Mesenchymal stem cell (in vitro differentiated cells and primary cell): ENCODE results near the gene LAMA4.

ENCODE experiments used
- DNase-seq: peaks from one replicate; pipeline ENCODE4 v3.0.0-alpha.2; 2013
- H2AFZ ChIP-seq: one replicate; pipeline ENCODE4 v1.6.1; 2013; ENCODE audit warnings: low read depth, mild to moderate bottlenecking, control low read depth, inconsistent platforms, low read length, moderate library complexity
- H2AK5ac ChIP-seq: 2 replicates; pipeline ENCODE4 v1.6.1; 2013; ENCODE audit warnings: low read length, moderate library complexity, mild to moderate bottlenecking, inconsistent platforms; ENCODE audit not compliant: severe bottlenecking
- H2BK120ac ChIP-seq: one replicate; pipeline ENCODE4 v1.6.1; 2013; ENCODE audit warnings: low read depth, mild to moderate bottlenecking, inconsistent platforms, low read length, moderate library complexity
- H2BK12ac ChIP-seq, 2 experiments: one replicate each; pipeline ENCODE4 v1.6.1; 2013; ENCODE audit warnings: inconsistent platforms in 2 of 2, low read length in 2 of 2, mild to moderate bottlenecking in 2 of 2, moderate library complexity in 2 of 2, control low read depth in 1 of 2
- H2BK15ac ChIP-seq: one replicate; pipeline ENCODE4 v1.6.1; 2013; ENCODE audit warnings: mild to moderate bottlenecking, low read depth, inconsistent platforms; ENCODE audit not compliant: poor library complexity, severe bottlenecking
- H2BK5ac ChIP-seq: 2 replicates; pipeline ENCODE4 v1.6.1; 2013; ENCODE audit warnings: low read depth, mild to moderate bottlenecking, low read length, control low read depth, inconsistent platforms; ENCODE audit not compliant: poor library complexity, severe bottlenecking
- H3K14ac ChIP-seq, 2 experiments: one replicate each; pipeline ENCODE4 v1.6.1; 2013; ENCODE audit warnings: inconsistent platforms in 2 of 2, low read length in 2 of 2, control low read depth in 1 of 2, mild to moderate bottlenecking in 1 of 2, moderate library complexity in 1 of 2
- H3K18ac ChIP-seq, 2 experiments: one replicate each; pipeline ENCODE4 v1.6.1; 2013; ENCODE audit warnings: inconsistent platforms in 2 of 2, low read length in 2 of 2, control low read depth in 1 of 2, low read depth in 1 of 2, mild to moderate bottlenecking in 1 of 2
- H3K23ac ChIP-seq, 2 experiments: one replicate each; pipeline ENCODE4 v1.6.1; 2013; ENCODE audit warnings: inconsistent platforms in 2 of 2, low read length in 2 of 2, mild to moderate bottlenecking in 2 of 2, moderate library complexity in 2 of 2, control low read depth in 1 of 2
- H3K27ac ChIP-seq: 2 replicates; pipeline ENCODE4 v1.5.1; 2013; ENCODE audit warnings: mild to moderate bottlenecking, moderate library complexity, low read length, control low read depth, inconsistent platforms; ENCODE audit not compliant: poor library complexity, severe bottlenecking
- H3K27me3 ChIP-seq, 2 experiments: 2 replicates each; pipeline versions ENCODE4 v1.6.1 to v1.7.0; 2013; ENCODE audit warnings: low read length in 2 of 2, mild to moderate bottlenecking in 2 of 2, moderate library complexity in 2 of 2, control low read depth in 1 of 2, inconsistent platforms in 1 of 2; ENCODE audit not compliant: control insufficient read depth in 1 of 2, insufficient read depth in 1 of 2
- H3K36me3 ChIP-seq, 2 experiments: 2 replicates each; pipeline versions ENCODE4 v1.6.1 to v1.7.0; 2013; ENCODE audit warnings: low read length in 2 of 2, control low read depth in 1 of 2, inconsistent platforms in 1 of 2, low read depth in 1 of 2, mild to moderate bottlenecking in 1 of 2; ENCODE audit not compliant: insufficient read depth in 2 of 2, control insufficient read depth in 1 of 2
- H3K4ac ChIP-seq, 2 experiments: one replicate each; pipeline ENCODE4 v1.6.1; 2013; ENCODE audit warnings: inconsistent platforms in 2 of 2, low read length in 2 of 2, mild to moderate bottlenecking in 2 of 2, moderate library complexity in 2 of 2, control low read depth in 1 of 2, low read depth in 1 of 2
- H3K4me1 ChIP-seq: 2 replicates; pipeline ENCODE4 v1.6.1; 2013; ENCODE audit warnings: low read depth, low read length, control low read depth; ENCODE audit not compliant: control insufficient read depth, insufficient read depth
- H3K4me2 ChIP-seq: 2 replicates; pipeline ENCODE4 v1.6.1; 2013; ENCODE audit warnings: low read length, mild to moderate bottlenecking, inconsistent platforms; ENCODE audit not compliant: poor library complexity, severe bottlenecking
- H3K4me3 ChIP-seq, 2 experiments: 2 replicates each; pipeline versions ENCODE4 v1.5.1 to v1.7.0; 2013; ENCODE audit warnings: low read length in 2 of 2, mild to moderate bottlenecking in 2 of 2, control low read depth in 1 of 2, low read depth in 1 of 2; ENCODE audit not compliant: insufficient read depth in 1 of 2
- H3K79me1 ChIP-seq: replicated peaks from 2 replicates; pipeline ENCODE4 v1.6.1; 2013; ENCODE audit warnings: mild to moderate bottlenecking, control low read depth, low read length, inconsistent platforms; ENCODE audit not compliant: poor library complexity, severe bottlenecking
- H3K9ac ChIP-seq: 2 replicates; pipeline ENCODE4 v1.7.0; 2013; ENCODE audit warnings: mild to moderate bottlenecking, low read length, moderate library complexity
- H3K9me3 ChIP-seq: 2 replicates; pipeline ENCODE4 v1.7.0; 2013; ENCODE audit warnings: mild to moderate bottlenecking, low read length; ENCODE audit not compliant: control insufficient read depth
- H4K8ac ChIP-seq: one replicate; pipeline ENCODE4 v1.6.1; 2013; ENCODE audit warnings: inconsistent platforms, mild to moderate bottlenecking, low read length, moderate library complexity
- H4K91ac ChIP-seq: one replicate; pipeline ENCODE4 v1.6.1; 2013; ENCODE audit warnings: mild to moderate bottlenecking, low read length, inconsistent platforms
- WGBS: methylation state at CpG from one replicate; pipeline ENCODE4 v1.1.7; 2013; ENCODE audit warnings: mixed read lengths; 5-methylcytosine and 5-hydroxymethylcytosine counted together

The LAMA4 gene

DNA sequence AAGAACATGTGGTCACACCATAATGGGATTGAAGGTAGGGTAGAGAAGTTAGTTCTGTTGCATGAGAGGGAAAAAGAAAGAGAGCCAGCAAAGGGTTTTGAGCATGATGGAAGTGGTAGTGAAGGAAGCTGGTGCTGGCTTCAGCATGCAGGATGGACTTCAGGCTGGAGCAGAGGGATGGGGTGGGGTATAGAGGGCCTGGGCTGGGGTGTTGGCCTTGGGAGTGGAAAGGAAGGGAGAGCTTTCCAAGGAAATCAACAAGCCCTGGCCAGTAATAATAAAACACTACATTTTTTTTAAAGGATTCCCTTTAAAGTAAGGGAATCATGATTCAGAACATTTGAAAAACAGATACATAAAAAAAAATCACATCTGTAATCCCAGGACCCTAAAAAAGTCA, 61.2 kb downstream of the LAMA4 start:
- H3K27ac ChIP-seq = no peak overlapping the region
- H2BK15ac ChIP-seq = no peak overlapping the region
- H2BK12ac ChIP-seq = no peak overlapping the region
- H3K9me3 ChIP-seq = no peaks in the 10 kb centered on the region
- H3K9ac ChIP-seq = no peak overlapping the region
- no peak overlapping the region for H2BK120ac ChIP-seq
- H3K79me1 ChIP-seq = no peaks in the 10 kb centered on the region
- DNase-seq = no peak
- H3K36me3 ChIP-seq = peaks cover 0 to 98% of the 10 kb centered on the region in 2 experiments
- H3K4me1 ChIP-seq = peaks cover 3% of the 10 kb centered on the region
- H3K4ac ChIP-seq = no peak overlapping the region
- no peak overlapping the region for H4K8ac ChIP-seq
- H4K91ac ChIP-seq = no peak overlapping the region
- no peak overlapping the region for H3K14ac ChIP-seq
- H3K27me3 ChIP-seq = no peaks in the 10 kb centered on the region
- no peak overlapping the region for H3K4me2 ChIP-seq
- H3K18ac ChIP-seq = no peak overlapping the region
- no peak overlapping the region for H2BK5ac ChIP-seq
- no peak overlapping the region for H3K23ac ChIP-seq
- H2AFZ ChIP-seq = no peak overlapping the region
- no peak overlapping the region for H3K4me3 ChIP-seq
- no peak overlapping the region for H2AK5ac ChIP-seq

GRCh38 chr6:112191509-112192020, 62.8 kb downstream of the LAMA4 start:
- Histone ChIP-seq H3K27me3 (no peaks in the 10 kb centered on the region), H2BK5ac (no peak overlapping the region), H3K4me3 (no peak overlapping the region), H3K4me1 (peaks cover 9% of the 10 kb centered on the region), H3K23ac (no peak overlapping the region), H3K14ac (no peak overlapping the region), H2AK5ac (no peak overlapping the region), H2BK120ac (no peak overlapping the region), H2BK12ac (no peak overlapping the region), H3K36me3 (peaks cover 0 to 98% of the 10 kb centered on the region in 2 experiments), H3K27ac (no peak overlapping the region), H3K9ac (no peak overlapping the region), H4K8ac (no peak overlapping the region), H3K79me1 (no peaks in the 10 kb centered on the region), H4K91ac (no peak overlapping the region), H3K18ac (no peak overlapping the region), H3K4ac (no peak overlapping the region), H3K4me2 (no peak overlapping the region), H2AFZ (no peak overlapping the region), H2BK15ac (no peak overlapping the region), H3K9me3 (no peaks in the 10 kb centered on the region)
- DNase-seq = no peak
- WGBS = 81% methylated on average over 7 of the region's 7 CpGs

DNA sequence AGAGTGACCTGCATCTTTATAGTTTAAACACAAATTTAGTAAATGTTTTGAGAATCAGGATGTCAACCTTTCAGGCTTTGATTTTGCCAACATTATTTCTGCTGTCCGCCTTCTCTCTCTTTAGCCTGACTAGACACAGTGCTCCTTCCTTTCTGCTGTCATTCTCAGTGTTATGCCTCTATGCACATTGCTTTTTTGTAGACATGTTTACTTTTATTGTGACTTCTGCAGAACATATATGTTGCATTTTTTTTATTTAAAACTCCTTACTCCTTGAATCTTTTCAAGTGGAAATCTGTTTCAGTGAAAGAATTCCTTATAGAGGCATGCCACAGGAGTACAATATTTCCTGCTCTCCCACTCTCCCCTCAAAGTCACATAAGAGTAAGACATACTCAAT, 64.2 kb downstream of the LAMA4 start:
- Histone ChIP-seq H2AK5ac (no peak overlapping the region), H2BK15ac (no peak overlapping the region), H2BK12ac (no peak overlapping the region), H3K9me3 (no peaks in the 10 kb centered on the region), H3K79me1 (no peaks in the 10 kb centered on the region), H3K18ac (no peak overlapping the region), H4K91ac (no peak overlapping the region), H3K9ac (peak overlapping the region; percentile 20), H2BK120ac (no peak overlapping the region), H4K8ac (no peak overlapping the region), H3K14ac (no peak overlapping the region), H2BK5ac (no peak overlapping the region), H3K27ac (no peak overlapping the region), H3K4ac (no peak overlapping the region), H3K4me3 (no peak overlapping the region), H2AFZ (no peak overlapping the region), H3K4me1 (peaks cover 9% of the 10 kb centered on the region), H3K27me3 (no peaks in the 10 kb centered on the region), H3K23ac (no peak overlapping the region), H3K36me3 (peaks cover 0 to 98% of the 10 kb centered on the region in 2 experiments), H3K4me2 (no peak overlapping the region)
- WGBS = 100% methylated on average over 1 of the region's 1 CpG
- DNase-seq = no peak

DNA sequence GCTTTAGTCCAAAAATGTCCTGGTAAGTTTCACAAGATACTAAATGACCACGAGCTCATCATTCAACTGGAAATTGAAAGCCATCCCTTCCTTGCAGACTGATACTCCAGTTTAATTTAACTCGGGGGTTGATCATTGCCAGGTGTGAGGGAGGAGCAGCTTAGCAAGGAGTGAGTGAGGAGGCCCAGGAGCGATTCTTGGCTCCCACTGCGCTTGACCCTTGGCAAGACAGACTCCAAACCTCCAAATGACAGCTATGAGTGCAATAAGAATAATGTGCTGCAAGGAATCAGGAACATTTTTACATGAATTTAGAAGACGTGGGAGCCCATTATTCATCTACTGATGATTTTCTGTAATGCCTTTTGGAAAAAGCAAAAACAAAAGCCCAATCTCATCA, 64.9 kb downstream of the LAMA4 start:
- H2AK5ac ChIP-seq = no peak overlapping the region
- peak overlapping the region; percentile 17 for H3K4me2 ChIP-seq
- no peak overlapping the region for H3K14ac ChIP-seq
- no peak overlapping the region for H2AFZ ChIP-seq
- peak overlapping the region; percentile 66 for H3K27ac ChIP-seq
- H3K4me3 ChIP-seq = peak overlapping the region in 1 of 2 experiments; percentile 3
- no peak overlapping the region for H3K4ac ChIP-seq
- no peak overlapping the region for H2BK5ac ChIP-seq
- no peak for DNase-seq
- H2BK120ac ChIP-seq = no peak overlapping the region
- H3K18ac ChIP-seq = no peak overlapping the region
- H3K79me1 ChIP-seq = no peaks in the 10 kb centered on the region
- H3K9me3 ChIP-seq = no peaks in the 10 kb centered on the region
- H3K27me3 ChIP-seq = no peaks in the 10 kb centered on the region
- 52% methylated on average over 2 of the region's 5 CpGs for WGBS
- no peak overlapping the region for H2BK15ac ChIP-seq
- H3K36me3 ChIP-seq = peaks cover 0 to 100% of the 10 kb centered on the region in 2 experiments
- H3K23ac ChIP-seq = no peak overlapping the region
- H4K8ac ChIP-seq = peak overlapping the region; percentile 16
- peak overlapping the region; percentile 20 for H3K9ac ChIP-seq
- no peak overlapping the region for H4K91ac ChIP-seq
- H3K4me1 ChIP-seq = peaks cover 9% of the 10 kb centered on the region
- H2BK12ac ChIP-seq = no peak overlapping the region
